HepG2 (cell line): ENCODE data around the gene AKR1A1. TPM values are rescaled to one million over a fixed set of nuclear protein-coding genes. Genes with fewer than 3 reads are reported as not detected.

Experiments
- ATF4 ChIP-seq, 2 experiments: fragments of 450-650 bp in 1 of 2; sonication (generic) in 1 of 2; formaldehyde crosslinking; IDR thresholded peaks; 2 replicates each; pipeline versions ENCODE4 v1.5.0 to v1.8.0; 2020 to 2022; ENCODE audit warnings: mild to moderate bottlenecking in 1 of 2, missing genetic modification reagents in 1 of 2
- ATM ChIP-seq: fragments of 450-650 bp; IDR thresholded peaks from 2 replicates; pipeline ENCODE4 v1.7.1; 2017; ENCODE audit warnings: mild to moderate bottlenecking, borderline replicate concordance
- EEA1 ChIP-seq: sonication (generic); formaldehyde crosslinking; IDR thresholded peaks from 2 replicates; pipeline ENCODE4 v1.5.1; 2020; ENCODE audit warnings: mild to moderate bottlenecking, missing genetic modification reagents, borderline replicate concordance
- FIP1L1 ChIP-seq: fragments of 200-400 bp; formaldehyde crosslinking; IDR thresholded peaks from 2 replicates; pipeline ENCODE4 v1.6.1; 2018; ENCODE audit warnings: low read depth, mild to moderate bottlenecking, low read length, moderate library complexity, borderline replicate concordance; ENCODE audit not compliant: insufficient read depth
- FOXK1 ChIP-seq: sonication (generic); formaldehyde crosslinking; IDR thresholded peaks from 2 replicates; pipeline ENCODE4 v1.4.0; 2020; ENCODE audit warnings: low read depth, missing genetic modification reagents, borderline replicate concordance
- HMG20A ChIP-seq: IDR thresholded peaks from 2 replicates; pipeline ENCODE4 v1.6.1; 2016; ENCODE audit warnings: borderline replicate concordance
- IRF1 ChIP-seq: sonication (generic); formaldehyde crosslinking; IDR thresholded peaks from 2 replicates; pipeline ENCODE4 v1.4.0; 2020; ENCODE audit warnings: low read depth, mild to moderate bottlenecking, missing genetic modification reagents
- NR1H2 ChIP-seq: sonication (generic); formaldehyde crosslinking; IDR thresholded peaks from 2 replicates; pipeline ENCODE4 v1.8.1; 2022; ENCODE audit warnings: low read depth, missing genetic modification reagents, borderline replicate concordance
- PHF21A ChIP-seq: sonication (generic); formaldehyde crosslinking; IDR thresholded peaks from 2 replicates; pipeline ENCODE4 v1.5.0; 2020; ENCODE audit warnings: mild to moderate bottlenecking, missing genetic modification reagents
- POLR2AphosphoS2 ChIP-seq: IDR thresholded peaks from 2 replicates; pipeline ENCODE4 v1.6.1; 2011; ENCODE audit warnings: low read depth, low read length, improper control_type of control experiment
- POLR2G ChIP-seq: fragments of 200-400 bp; formaldehyde crosslinking; IDR thresholded peaks from 2 replicates; pipeline ENCODE4 v1.6.1; 2018; ENCODE audit warnings: mild to moderate bottlenecking, low read depth, low read length, moderate library complexity
- REXO4 ChIP-seq: sonication (generic); formaldehyde crosslinking; IDR thresholded peaks from 2 replicates; pipeline ENCODE4 v1.8.0; 2022; ENCODE audit warnings: missing genetic modification reagents, mild to moderate bottlenecking, borderline replicate concordance
- TBP ChIP-seq: sonication (generic); formaldehyde crosslinking; IDR thresholded peaks from 2 replicates; pipeline ENCODE4 v1.5.0; 2020; ENCODE audit warnings: missing genetic modification reagents
- THAP7 ChIP-seq: sonication (generic); formaldehyde crosslinking; IDR thresholded peaks from 2 replicates; pipeline ENCODE4 v1.8.1; 2023; ENCODE audit warnings: mild to moderate bottlenecking, missing genetic modification reagents
- ZNF124 ChIP-seq: sonication (generic); formaldehyde crosslinking; IDR thresholded peaks from 2 replicates; pipeline ENCODE4 v1.4.0; 2020; ENCODE audit warnings: missing genetic modification reagents
- ZNF296 ChIP-seq: sonication (generic); formaldehyde crosslinking; conservative IDR thresholded peaks from 2 replicates; pipeline ENCODE4 v1.5.0; 2020; ENCODE audit warnings: mild to moderate bottlenecking, missing genetic modification reagents
- ZNF331 ChIP-seq: sonication (generic); formaldehyde crosslinking; IDR thresholded peaks from 2 replicates; pipeline ENCODE4 v1.4.0; 2020; ENCODE audit warnings: missing genetic modification reagents
- ZNF343 ChIP-seq: sonication (generic); formaldehyde crosslinking; IDR thresholded peaks from 2 replicates; pipeline ENCODE4 v1.4.0; 2020; ENCODE audit warnings: mild to moderate bottlenecking, missing genetic modification reagents
- ZNF430 ChIP-seq: sonication (generic); formaldehyde crosslinking; IDR thresholded peaks from 2 replicates; pipeline ENCODE4 v1.9.0; 2021; ENCODE audit warnings: mild to moderate bottlenecking, missing genetic modification reagents
- ZNF574 ChIP-seq: sonication (generic); formaldehyde crosslinking; IDR thresholded peaks from 2 replicates; pipeline ENCODE4 v1.4.0; 2020; ENCODE audit warnings: missing genetic modification reagents
- ZNF598 ChIP-seq: sonication (generic); formaldehyde crosslinking; IDR thresholded peaks from 2 replicates; pipeline ENCODE4 v1.5.1; 2020; ENCODE audit warnings: mild to moderate bottlenecking, missing genetic modification reagents, borderline replicate concordance
- ZNF652 ChIP-seq: IDR thresholded peaks from 2 replicates; pipeline ENCODE4 v1.6.1; 2016; ENCODE audit warnings: low read depth, borderline replicate concordance
- ZZZ3 ChIP-seq: sonication (generic); formaldehyde crosslinking; IDR thresholded peaks from 2 replicates; pipeline ENCODE4 v1.4.0; 2020; ENCODE audit warnings: missing genetic modification reagents, mild to moderate bottlenecking, borderline replicate concordance
- polyA plus RNA-seq, 8 experiments: library from polyadenylated mRNA; depleted of rRNA in 3 of 8; stranded (reverse) in 7 of 8; unstranded in 1 of 8; fragments of >200 nt; fragmentation: Illumina TruSeq in 4 of 8; extraction: Trizol in 4 of 8; gene quantifications; 2 replicates each; pipeline versions ENCODE4 v1.2.1 to v1.2.3, GENCODE V29; 2011 to 2016; ENCODE audit warnings: low read depth in 4 of 8, missing spikeins in 1 of 8, mixed read lengths in 1 of 8; ENCODE audit not compliant: insufficient read depth in 1 of 8
- total RNA-seq, 5 experiments: library from RNA; depleted of rRNA; stranded (reverse); fragments of >200 nt; fragmentation: Illumina TruSeq; extraction: Trizol; gene quantifications; 2 replicates each; pipeline ENCODE4 v1.2.3, GENCODE V29; 2016; ENCODE audit warnings: low read depth in 1 of 5

Gene AKR1A1
- total and polyA plus RNA-seq, 2 of the 13 experiments (the other 11 are each of a cell fraction or from before 2014, with no cell fraction given): 181 to 217 TPM

GRCh38 chr1:45584351-45585109 is 33.9 kb downstream of the AKR1A1 start (continued):
- TF ChIP-seq IRF1 (CRISPR knock-in tag) (no peak; the same call in 1 of the 2 replicates), ZNF598 (CRISPR knock-in tag) (no peak), ZNF296 (CRISPR knock-in tag) (no peak), HMG20A (CRISPR knock-in tag) (no peak), FIP1L1 (no peak), FOXK1 (CRISPR knock-in tag) (peak; percentile 21; the same call in 1 of the 2 replicates), REXO4 (CRISPR knock-in tag) (no peak), TBP (CRISPR knock-in tag) (no peak), POLR2AphosphoS2 (no peak), ZNF574 (CRISPR knock-in tag) (peak; percentile 48; the same call in 1 of the 2 replicates), PHF21A (CRISPR knock-in tag) (peak; percentile 10), POLR2G (no peak), ZNF430 (peak; percentile 24; the same call in 1 of the 2 replicates), ZNF652 (no peak), ZNF343 (CRISPR knock-in tag) (no peak), ATM (no peak), ZZZ3 (no peak), ZNF124 (no peak), ZNF331 (CRISPR knock-in tag) (no peak), ATF4 (CRISPR knock-in tag; IDR thresholded peaks at IDR 0.05) (no peak), THAP7 (no peak), EEA1 (CRISPR knock-in tag) (no peak), NR1H2 (CRISPR knock-in tag) (0 out of 2 replicates have a peak, but pooled peaks have one; percentile 77)
